ENCODE results near the gene NR0B2. TPM values are rescaled to one million over a fixed set of nuclear protein-coding genes. Genes with fewer than 3 reads are reported as not detected.
"Not testable (repeated sequence)": the region's sequence is repeated elsewhere in the genome, so short reads cannot be mapped to it uniquely, and the experiment has no call there.

The NR0B2 gene
- total RNA-seq, 2 experiments from 2014 or later = not detected

DNA sequence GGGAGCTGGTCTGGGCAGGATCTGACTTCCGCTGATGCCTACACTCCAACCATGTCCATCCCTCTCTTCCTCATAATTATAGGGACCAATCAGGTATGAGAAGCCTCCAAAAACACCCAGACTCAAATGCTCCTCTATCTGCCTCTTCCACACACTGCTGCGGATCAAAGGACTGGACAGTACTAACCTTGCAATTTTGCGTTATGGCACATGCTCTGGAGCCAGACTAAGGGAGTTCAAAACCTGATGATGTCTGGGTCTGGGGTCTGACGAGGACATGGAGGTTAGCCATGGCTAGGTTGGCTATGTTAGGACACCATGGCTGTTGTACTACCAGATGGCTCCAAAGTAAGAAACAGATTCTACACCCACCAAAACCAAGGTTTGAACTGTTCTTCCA, 34.0 kb downstream of the NR0B2 start:
- Mint-ChIP-seq H3K27me3 (no peaks in the 10 kb centered on the region), H3K36me3 (ENCODE audit: low read depth) (peaks cover 44% of the 10 kb centered on the region), H3K4me3 (no peak overlapping the region), H3K9me3 (no peaks in the 10 kb centered on the region), H3K27ac (no peak overlapping the region), H3K4me1 (peaks cover 10% of the 10 kb centered on the region)
- DNase-seq = no peak
- POLR2A ChIA-PET = interaction anchor here (1.9 kb wide), 1 partner anchor 379 kb away, joined by 6 read pairs; no protein-coding TSS in a partner anchor
- CTCF ChIA-PET = interaction anchor here (1.8 to 2.6 kb wide), 2 partner anchors 10 to 69 kb away, joined by 7 to 15 read pairs; partner anchors contain the start of gene GPN2

- H3K4me1 Mint-ChIP-seq = peaks cover 10% of the 10 kb centered on the region
- H3K27me3 Mint-ChIP-seq = no peaks in the 10 kb centered on the region
- H3K36me3 Mint-ChIP-seq (ENCODE audit: low read depth) = peaks cover 22% of the 10 kb centered on the region
- H3K4me3 Mint-ChIP-seq = no peak overlapping the region
- ChIA-PET CTCF (interaction anchor here (0.6 to 3.0 kb wide), 6 partner anchors 8 to 100 kb away, joined by 3 to 18 read pairs (median 4); no protein-coding TSS in a partner anchor), POLR2A (interaction anchor here (1.2 to 2.6 kb wide), 3 partner anchors 13 to 275 kb away, joined by 3 to 6 read pairs (median 4); no protein-coding TSS in a partner anchor)
- H3K9me3 Mint-ChIP-seq = no peaks in the 10 kb centered on the region
- no peak for DNase-seq
- H3K27ac Mint-ChIP-seq = no peak overlapping the region
Observed at GRCh38 chr1:26877326-26877725, 36.4 kb downstream of the NR0B2 start.

DNA sequence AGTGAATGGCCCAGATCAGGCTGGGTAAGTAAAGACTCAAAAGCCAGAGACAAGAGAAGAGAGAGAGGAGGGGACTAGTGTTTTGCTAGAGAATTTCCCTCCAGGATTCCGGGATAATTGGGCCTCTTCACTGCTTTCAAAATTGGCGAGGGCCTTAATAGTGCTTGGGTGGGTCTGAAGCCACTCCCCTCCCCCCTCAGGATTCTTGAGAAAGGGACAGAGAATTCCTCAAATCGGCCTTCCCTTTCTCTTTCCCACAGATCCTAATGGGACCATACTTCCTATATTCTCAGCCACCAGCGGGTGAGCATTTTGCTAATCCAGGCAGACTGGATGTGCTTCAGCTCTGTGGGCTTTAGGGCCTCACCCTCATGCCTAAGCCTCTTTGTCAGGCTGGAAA, 38.9 kb downstream of the NR0B2 start:
- DNase-seq = no peak
- POLR2A ChIA-PET = interaction anchor here (2.6 kb wide), 1 partner anchor 10 kb away, joined by 13 read pairs; no protein-coding TSS in a partner anchor
- Mint-ChIP-seq H3K27ac (no peak overlapping the region), H3K27me3 (no peaks in the 10 kb centered on the region), H3K9me3 (no peaks in the 10 kb centered on the region), H3K4me3 (no peak overlapping the region), H3K36me3 (ENCODE audit: low read depth) (peaks cover 16% of the 10 kb centered on the region), H3K4me1 (peaks cover 10% of the 10 kb centered on the region)
- CTCF ChIA-PET = interaction anchor here (0.6 kb wide), 1 partner anchor 11 kb away, joined by 4 read pairs; no protein-coding TSS in a partner anchor

- H3K27me3 Mint-ChIP-seq; DNase-seq; H3K36me3 Mint-ChIP-seq (ENCODE audit: low read depth); H3K4me3 Mint-ChIP-seq; H3K27ac Mint-ChIP-seq; H3K9me3 Mint-ChIP-seq; H3K4me1 Mint-ChIP-seq: not testable (repeated sequence)
- CTCF ChIA-PET = interaction anchor here (0.6 to 1.6 kb wide), 7 partner anchors 13 to 368 kb away, joined by 3 to 4 read pairs (median 3); no protein-coding TSS in a partner anchor
- POLR2A ChIA-PET = interaction anchor here (1.0 to 2.6 kb wide), 3 partner anchors 8 to 27 kb away, joined by 3 to 13 read pairs (median 9); partner anchors contain the start of genes GPATCH3 and GPN2
Observed at GRCh38 chr1:26873097-26873496, 40.7 kb downstream of the NR0B2 start.

- no peaks in the 10 kb centered on the region for H3K27me3 Mint-ChIP-seq
- no peaks in the 10 kb centered on the region for H3K9me3 Mint-ChIP-seq
- peaks cover 37% of the 10 kb centered on the region for H3K4me1 Mint-ChIP-seq
- H3K4me3 Mint-ChIP-seq = peak overlapping the region; percentile 90
- CTCF ChIA-PET = interaction anchor here (0.6 to 3.9 kb wide), 21 partner anchors 13 to 326 kb away, joined by 3 to 22 read pairs (median 5); partner anchors contain the start of genes GPATCH3, GPN2 and PIGV
- POLR2A ChIA-PET = interaction anchor here (0.7 to 5.6 kb wide), 52 partner anchors 9 to 738 kb away, joined by 3 to 70 read pairs (median 4); partner anchors contain the start of genes ARID1A, DHDDS, GPATCH3 and GPN2
- peak; percentile 97 for DNase-seq
- H3K27ac Mint-ChIP-seq = peak overlapping the region; percentile 93
- no peaks in the 10 kb centered on the region for H3K36me3 Mint-ChIP-seq (ENCODE audit: low read depth)
Observed at GRCh38 chr1:26864610-26865480, 48.9 kb downstream of the NR0B2 start.

DNA sequence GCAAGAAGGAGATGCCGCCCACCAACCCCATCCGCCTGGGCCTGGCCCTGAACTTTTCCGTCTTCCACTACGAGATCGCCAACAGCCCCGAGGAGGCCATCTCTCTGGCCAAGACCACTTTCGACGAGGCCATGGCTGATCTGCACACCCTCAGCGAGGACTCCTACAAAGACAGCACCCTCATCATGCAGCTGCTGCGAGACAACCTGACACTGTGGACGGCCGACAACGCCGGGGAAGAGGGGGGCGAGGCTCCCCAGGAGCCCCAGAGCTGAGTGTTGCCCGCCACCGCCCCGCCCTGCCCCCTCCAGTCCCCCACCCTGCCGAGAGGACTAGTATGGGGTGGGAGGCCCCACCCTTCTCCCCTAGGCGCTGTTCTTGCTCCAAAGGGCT, 50.1 kb downstream of the NR0B2 start:
- no peaks in the 10 kb centered on the region for H3K27me3 Mint-ChIP-seq
- peak overlapping the region; percentile 90 for H3K4me3 Mint-ChIP-seq
- POLR2A ChIA-PET = interaction anchor here (2.2 to 5.6 kb wide), 6 partner anchors 25 to 166 kb away, joined by 12 to 70 read pairs (median 36); partner anchors contain the start of genes ARID1A, GPN2 and PIGV
- H3K27ac Mint-ChIP-seq = peak overlapping the region; percentile 93
- CTCF ChIA-PET = interaction anchor here (0.8 to 3.9 kb wide), 4 partner anchors 9 to 75 kb away, joined by 3 to 22 read pairs (median 14); partner anchors contain the start of gene PIGV
- H3K9me3 Mint-ChIP-seq = no peaks in the 10 kb centered on the region
- no peak for DNase-seq
- H3K4me1 Mint-ChIP-seq = peaks cover 37% of the 10 kb centered on the region
- no peaks in the 10 kb centered on the region for H3K36me3 Mint-ChIP-seq (ENCODE audit: low read depth)

GRCh38 chr1:26862781-26863684, 50.7 kb downstream of the NR0B2 start, which contains the start of gene SFN:
Gene SFN, plus strand, starts transcription at chr1:26863149. Its CDS starts 64 bp downstream, at chr1:26863213.
- peak within 1 kb of the TSS; percentile 90 for H3K4me3 Mint-ChIP-seq
- peak; percentile 73 for DNase-seq
- no peaks in the 10 kb centered on the region for H3K9me3 Mint-ChIP-seq
- CTCF ChIA-PET = interaction anchor here (0.8 to 3.9 kb wide), 5 partner anchors 8 to 34 kb away, joined by 3 to 22 read pairs (median 3); no protein-coding TSS in a partner anchor
- peaks cover under 1% of the 10 kb centered on the region for H3K36me3 Mint-ChIP-seq (ENCODE audit: low read depth)
- peak within 1 kb of the TSS; percentile 93 for H3K27ac Mint-ChIP-seq
- POLR2A ChIA-PET = interaction anchor here (1.3 to 3.9 kb wide), 4 partner anchors 8 to 74 kb away, joined by 4 to 65 read pairs (median 18); partner anchors contain the start of gene PIGV
- peaks cover 37% of the 10 kb centered on the region for H3K4me1 Mint-ChIP-seq
- no peaks in the 10 kb centered on the region for H3K27me3 Mint-ChIP-seq

DNA sequence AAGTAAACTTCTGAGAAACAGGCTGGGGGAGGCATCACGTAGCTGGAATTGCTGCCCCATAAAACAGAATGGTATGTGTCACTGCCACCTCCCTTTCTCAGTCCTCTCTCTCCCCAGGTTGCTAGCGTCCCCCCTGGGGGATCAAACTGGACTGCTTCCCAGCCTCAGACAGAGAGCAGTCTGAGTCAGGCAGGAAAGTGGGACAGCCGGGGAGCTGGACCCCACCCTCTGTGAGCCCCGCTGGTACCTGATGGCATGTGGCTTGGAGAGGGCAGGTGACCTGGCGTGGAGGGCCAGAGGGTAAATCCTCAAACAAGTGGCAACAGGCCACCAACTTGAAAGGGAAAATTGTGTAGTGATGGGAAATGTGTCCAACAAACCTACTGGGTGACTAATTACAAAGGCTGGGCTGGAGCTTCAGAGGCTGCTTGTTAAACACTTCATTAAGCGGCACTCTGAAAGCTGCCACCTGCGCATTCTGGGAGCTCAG, 51.8 kb downstream of the NR0B2 start:
- no peak overlapping the region for H3K4me3 Mint-ChIP-seq

More for the DNA sequence above, 51.8 kb downstream of the NR0B2 start:
- Mint-ChIP-seq H3K9me3 (no peaks in the 10 kb centered on the region), H3K27me3 (no peaks in the 10 kb centered on the region), H3K4me1 (peaks cover 37% of the 10 kb centered on the region), H3K36me3 (ENCODE audit: low read depth) (peaks cover 7% of the 10 kb centered on the region), H3K27ac (peak overlapping the region; percentile 77)
- ChIA-PET CTCF (interaction anchor here (0.6 to 1.6 kb wide), 5 partner anchors 9 to 71 kb away, joined by 3 to 6 read pairs (median 3); no protein-coding TSS in a partner anchor), POLR2A (interaction anchor here (1.3 to 1.9 kb wide), 2 partner anchors 9 to 38 kb away, joined by 4 to 6 read pairs; partner anchors contain the start of gene GPATCH3)
- DNase-seq = no peak

Other genes with a start within 250 kb of the NR0B2 start
- 10 to 100 TPM; 88.9 to 90.0 TPM for gene ARID1A, start 218.0 kb downstream of the NR0B2 start, total RNA-seq
- gene PIGV, start 126.0 kb downstream of the NR0B2 start, total RNA-seq = 10 to 100 TPM; 16.6 to 16.9 TPM
- 10 to 100 TPM; 73.3 to 76.3 TPM for gene ZDHHC18, start 87.3 kb downstream of the NR0B2 start, total RNA-seq
- 1 to 10 TPM; 4.9 to 5.0 TPM for gene SFN, start 50.8 kb downstream of the NR0B2 start, total RNA-seq
- gene GPN2, start 23.7 kb downstream of the NR0B2 start, total RNA-seq = 10 to 100 TPM; 29.4 to 31.4 TPM
- 10 to 100 TPM; 16.0 to 16.7 TPM for gene GPATCH3, start 13.5 kb downstream of the NR0B2 start, total RNA-seq
- gene NUDC, start 7.8 kb upstream of the NR0B2 start, total RNA-seq = 10 to 100 TPM; 55.5 to 56.1 TPM
- under 1 TPM in 1 of 2 experiments, not detected in 1; 0.13 TPM for gene KDF1, start 46.5 kb upstream of the NR0B2 start, total RNA-seq
- gene TRNP1, start 79.7 kb upstream of the NR0B2 start, total RNA-seq = not detected
- not detected for gene TENT5B, start 98.9 kb upstream of the NR0B2 start, total RNA-seq
- 10 to 100 TPM; 26.6 to 27.5 TPM for gene SLC9A1, start 241.2 kb upstream of the NR0B2 start, total RNA-seq